Thyroid gland (tissue), 4 donors: ENCODE data around the gene MGAT5. TPM values are rescaled to one million over a fixed set of nuclear protein-coding genes. Genes with fewer than 3 reads are reported as not detected.

Source experiments
- DNase-seq, 2 donors: peaks; one replicate each; pipeline ENCODE4 v3.0.0-alpha.2; 2019
- H3K27ac ChIP-seq, 3 donors: fragments of 200-600 bp; sonication (generic); 1 replicate in 2 of 3; 2 replicates in 1 of 3; pipeline ENCODE4 v1.5.1; 2016 to 2019; ENCODE audit warnings: mild to moderate bottlenecking in 1 of 3, moderate library complexity in 1 of 3
- H3K27me3 ChIP-seq: fragments of 200-600 bp; sonication (generic); one replicate; pipeline ENCODE4 v1.5.1; 2019
- H3K36me3 ChIP-seq, 2 donors: fragments of 200-600 bp; sonication (generic); one replicate each; pipeline ENCODE4 v1.5.1; 2016 to 2019
- H3K4me1 ChIP-seq, 2 donors: fragments of 200-600 bp; sonication (generic); one replicate each; pipeline ENCODE4 v1.5.1; 2017 to 2019
- H3K4me3 ChIP-seq, 3 donors: fragments of 200-600 bp; sonication (generic); replicated peaks in 1 of 3; 1 replicate in 2 of 3; 2 replicates in 1 of 3; pipeline ENCODE4 v1.5.1; 2016; ENCODE audit warnings: mild to moderate bottlenecking in 1 of 3
- H3K9me3 ChIP-seq: fragments of 200-600 bp; sonication (generic); one replicate; pipeline ENCODE4 v1.5.1; 2017
- CTCF ChIP-seq, 6 experiments: fragments of 200-600 bp in 3 of 6; fragments of 450-650 bp in 3 of 6; sonication (generic) in 3 of 6; IDR thresholded peaks; one replicate each; pipeline ENCODE4 v1.5.1; 2016 to 2019; ENCODE audit warnings: antibody characterized with exemption in 6 of 6, mild to moderate bottlenecking in 2 of 6, inconsistent platforms in 1 of 6, moderate library complexity in 1 of 6
- POLR2A ChIP-seq, 2 donors: fragments of 450-650 bp; IDR thresholded peaks; one replicate each; pipeline ENCODE4 v1.6.1; 2017; ENCODE audit warnings: antibody characterized with exemption in 2 of 2, mild to moderate bottlenecking in 2 of 2, moderate library complexity in 1 of 2
- WGBS, 2 donors: methylation state at CpG; one replicate each; pipeline ENCODE4 v1.1.5; 2017; 5-methylcytosine and 5-hydroxymethylcytosine counted together
- intact Hi-C: fragments of 100-400 bp; cut with DNase I; formaldehyde crosslinking; loops from one replicate; pipeline ENCODE4 v1.15.1; 2023
- total RNA-seq, 4 donors: library from RNA; depleted of rRNA; stranded (reverse); fragments of >200 nt; gene quantifications; one replicate each; pipeline ENCODE4 v1.2.3, GENCODE V29; 2016

MGAT5 gene
- total RNA-seq, 4 donors from 2014 or later: 47.5 to 64.4 (median 50.4) TPM

GRCh38 chr2:134449751-134450513 is 196.1 kb downstream of the MGAT5 start:
- no peak for TF ChIP-seq CTCF (IDR thresholded peaks at IDR 0.05)
- TF ChIP-seq POLR2A (IDR thresholded peaks at IDR 0.05): no peak
- DNase-seq: no peak
- Histone ChIP-seq H3K9me3 (no peaks in the 10 kb centered on the region), H3K27ac (no peak overlapping the region), H3K4me1 (peaks cover 0 to 10% of the 10 kb centered on the region in 2 donors), H3K36me3 (peaks cover 0 to 5% of the 10 kb centered on the region in 2 donors), H3K4me3 (no peak overlapping the region), H3K27me3 (no peaks in the 10 kb centered on the region)
- intact Hi-C loops: no loop called here
- 89 to 95% methylated on average over 14 to 15 of the region's 15 CpGs for WGBS, 2 donors

GRCh38 chr2:134451347-134451630 is 197.4 kb downstream of the MGAT5 start:
- DNase-seq: no peak
- no peak overlapping the region for H3K4me3 ChIP-seq
- intact Hi-C loops: no loop called here
- H3K27me3 ChIP-seq: no peaks in the 10 kb centered on the region
- H3K9me3 ChIP-seq: no peaks in the 10 kb centered on the region
- H3K27ac ChIP-seq: no peak overlapping the region
- H3K4me1 ChIP-seq: peaks cover 0 to 15% of the 10 kb centered on the region in 2 donors
- no peak for TF ChIP-seq CTCF (IDR thresholded peaks at IDR 0.05)
- no peak for TF ChIP-seq POLR2A (IDR thresholded peaks at IDR 0.05)
- peaks cover 0 to 5% of the 10 kb centered on the region in 2 donors for H3K36me3 ChIP-seq
- 75 to 77% methylated on average over 2 of the region's 2 CpGs for WGBS, 2 donors

- no peak for DNase-seq
- TF ChIP-seq CTCF (IDR thresholded peaks at IDR 0.05) (no peak), POLR2A (IDR thresholded peaks at IDR 0.05) (no peak)
- intact Hi-C loops: no loop called here
These were observed 198.3 kb downstream of the MGAT5 start for GRCh38 chr2:134452042-134452733.

GRCh38 chr2:134453476-134453875 is 199.6 kb downstream of the MGAT5 start:
- no peak for DNase-seq
- intact Hi-C loops: no loop called here
- no peaks in the 10 kb centered on the region for H3K9me3 ChIP-seq
- H3K27me3 ChIP-seq: no peaks in the 10 kb centered on the region
- peaks cover 0 to 4% of the 10 kb centered on the region in 2 donors for H3K36me3 ChIP-seq
- no peak for TF ChIP-seq CTCF (IDR thresholded peaks at IDR 0.05)
- TF ChIP-seq POLR2A (IDR thresholded peaks at IDR 0.05): no peak
- peaks cover 0 to 15% of the 10 kb centered on the region in 2 donors for H3K4me1 ChIP-seq
- 92 to 98% methylated on average over 4 of the region's 4 CpGs for WGBS, 2 donors
- H3K4me3 ChIP-seq: no peak overlapping the region
- no peak overlapping the region for H3K27ac ChIP-seq

More at GRCh38 chr2:134452042-134452733, 198.3 kb downstream of the MGAT5 start:
- WGBS, 2 donors: 95 to 96% methylated on average over 9 of the region's 9 CpGs
- no peaks in the 10 kb centered on the region for H3K27me3 ChIP-seq
- peaks cover 0 to 15% of the 10 kb centered on the region in 2 donors for H3K4me1 ChIP-seq
- H3K4me3 ChIP-seq: no peak overlapping the region
- no peak overlapping the region for H3K27ac ChIP-seq
- peaks cover 0 to 5% of the 10 kb centered on the region in 2 donors for H3K36me3 ChIP-seq
- no peaks in the 10 kb centered on the region for H3K9me3 ChIP-seq

GRCh38 chr2:134453973-134454372 is 200.1 kb downstream of the MGAT5 start:
- no peaks in the 10 kb centered on the region for H3K27me3 ChIP-seq
- peaks cover 0 to 15% of the 10 kb centered on the region in 2 donors for H3K4me1 ChIP-seq
- intact Hi-C loops: no loop called here
- TF ChIP-seq CTCF (IDR thresholded peaks at IDR 0.05): no peak
- no peak for TF ChIP-seq POLR2A (IDR thresholded peaks at IDR 0.05)
- H3K36me3 ChIP-seq: no peaks in the 10 kb centered on the region
- H3K27ac ChIP-seq: no peak overlapping the region
- no peak for DNase-seq
- WGBS, 2 donors: 89 to 92% methylated on average over 10 of the region's 10 CpGs
- no peak overlapping the region for H3K4me3 ChIP-seq
- H3K9me3 ChIP-seq: no peaks in the 10 kb centered on the region
